Activated CD8-positive, alpha-beta memory T cell treated with anti-CD3 and anti-CD28 coated beads, Interleukin-2, amount 10 ng/mL, durations not matched to agents 7 days and 5 days (primary cell): ENCODE measurements around the gene GSK3A. TPM values are rescaled to one million over a fixed set of nuclear protein-coding genes. Genes with fewer than 3 reads are reported as not detected.

Experiments used
- ATAC-seq: fragments of 150-1000 bp; cut with Tn5 transposase; one replicate; pipeline ENCODE4 v1.10.0; 2021; ENCODE audit warnings: moderate library complexity
- CTCF ChIA-PET: fragments of 350-600 bp; sonication (Branson Sonifier 250); formaldehyde crosslinking; loops from one replicate; lab custom pipeline; 2021; ENCODE audit warnings: antibody characterized with exemption; lab: Charles Lee
- DNase-seq: peaks from one replicate; pipeline ENCODE4 v3.0.0-alpha.2; 2020
- H3K27ac Mint-ChIP-seq: one replicate; pipeline ENCODE4 v1.8.0; 2021; ENCODE audit warnings: mild to moderate bottlenecking, mixed read lengths
- H3K27me3 Mint-ChIP-seq: one replicate; pipeline ENCODE4 v1.8.0; 2021; ENCODE audit warnings: mixed read lengths
- H3K36me3 Mint-ChIP-seq: one replicate; pipeline ENCODE4 v1.8.0; 2021; ENCODE audit warnings: mild to moderate bottlenecking, mixed read lengths
- H3K4me1 Mint-ChIP-seq: one replicate; pipeline ENCODE4 v1.8.0; 2021; ENCODE audit warnings: mixed read lengths
- H3K4me3 Mint-ChIP-seq: one replicate; pipeline ENCODE4 v1.8.0; 2021; ENCODE audit warnings: mild to moderate bottlenecking, moderate library complexity, mixed read lengths
- H3K9me3 Mint-ChIP-seq: one replicate; pipeline ENCODE4 v1.8.0; 2022; ENCODE audit warnings: low read depth, mixed read lengths
- total RNA-seq, 2 experiments: library from RNA; stranded (reverse); gene quantifications; one replicate each; pipeline ENCODE4 v1.2.3, GENCODE V29; 2021

GSK3A gene
- total RNA-seq, 2 experiments from 2014 or later: 47.3 to 53.8 TPM

DNA sequence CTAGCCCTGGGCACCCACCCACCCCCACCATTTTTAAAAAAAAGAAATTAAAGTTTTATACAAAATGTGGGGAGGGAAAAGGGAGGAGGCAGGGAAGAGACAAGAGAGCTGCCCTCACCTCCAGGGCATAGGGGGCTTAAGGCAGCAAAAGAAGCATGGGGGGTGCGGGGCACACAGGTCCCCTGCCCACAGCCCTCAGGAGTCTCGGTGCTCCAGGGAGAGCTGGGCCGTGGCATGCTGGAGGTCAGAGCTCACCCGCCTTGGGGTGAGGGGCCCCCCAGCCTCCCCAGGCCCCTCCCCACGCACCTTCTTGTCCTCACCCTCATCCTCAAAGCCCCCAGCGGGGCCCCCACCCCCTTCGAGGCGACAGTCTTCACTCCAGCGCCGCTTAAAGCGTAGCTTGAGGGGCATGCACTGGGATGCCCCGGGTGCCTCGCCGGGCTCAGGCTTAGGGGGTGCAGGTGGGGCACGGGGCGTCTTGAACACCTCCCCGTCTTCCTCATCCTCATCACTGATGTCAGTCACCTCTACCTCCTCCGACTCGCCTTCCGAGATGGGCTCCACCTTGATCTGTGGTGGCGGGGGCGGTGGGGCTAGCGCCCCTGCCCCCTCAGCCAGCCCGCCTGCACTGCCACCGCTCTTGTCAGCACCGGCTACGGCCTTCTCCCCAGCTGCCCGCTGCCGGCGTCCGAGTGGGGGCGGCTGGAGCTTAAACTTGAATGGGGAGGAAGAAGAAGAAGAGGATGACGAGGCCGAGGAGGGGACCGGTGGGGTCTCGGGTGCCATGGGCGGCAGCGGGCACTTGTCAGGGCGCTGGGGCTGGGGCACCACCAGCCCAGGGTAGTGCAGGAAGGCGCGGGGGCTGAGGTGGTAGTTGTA is 6.1 kb upstream of the GSK3A start:
- peaks cover 30% of the 10 kb centered on the region for H3K4me1 Mint-ChIP-seq

DNA sequence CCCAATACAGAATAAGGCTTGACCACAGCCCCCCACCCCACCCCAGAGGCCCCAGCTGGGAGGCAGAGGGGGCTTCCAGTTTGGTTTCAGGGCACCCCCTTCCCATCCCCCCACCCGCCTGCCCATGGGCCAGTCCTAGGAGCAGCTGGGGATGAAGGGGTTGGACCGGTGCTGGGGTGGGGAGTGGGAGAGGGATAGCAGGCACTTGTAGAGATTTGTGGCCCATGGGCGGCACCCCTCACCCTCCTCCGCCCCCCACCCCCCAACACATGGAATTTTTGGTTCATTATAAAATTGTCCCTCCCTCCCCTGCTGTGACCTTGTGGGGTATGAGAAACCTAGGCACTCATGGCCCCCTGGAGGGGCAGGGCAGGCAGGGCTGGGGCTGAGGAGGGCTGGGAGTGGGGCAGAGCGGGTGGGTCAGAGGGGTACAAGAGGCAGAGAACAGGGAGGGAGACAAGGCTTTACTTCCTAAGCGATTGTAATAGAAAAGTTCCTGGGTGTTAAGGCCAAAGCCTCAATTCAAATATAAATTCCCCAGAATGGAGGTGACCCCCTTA is 5.3 kb upstream of the GSK3A start:
- Mint-ChIP-seq H3K36me3 (peaks cover 4% of the 10 kb centered on the region), H3K9me3 (no peaks in the 10 kb centered on the region), H3K27ac (no peak overlapping the region), H3K27me3 (no peaks in the 10 kb centered on the region), H3K4me1 (peaks cover 27% of the 10 kb centered on the region), H3K4me3 (no peak overlapping the region)
- CTCF ChIA-PET: interaction anchor here (0.7 to 6.9 kb wide), 4 partner anchors 23 to 202 kb away, joined by 3 to 87 read pairs (median 6); no protein-coding TSS in a partner anchor
- ATAC-seq: no peak
- no peak for DNase-seq

More for the DNA sequence above, 6.1 kb upstream of the GSK3A start:
- no peak for ATAC-seq
- H3K4me3 Mint-ChIP-seq: no peak overlapping the region
- peaks cover 5% of the 10 kb centered on the region for H3K36me3 Mint-ChIP-seq
- H3K27ac Mint-ChIP-seq: no peak overlapping the region
- no peaks in the 10 kb centered on the region for H3K9me3 Mint-ChIP-seq
- CTCF ChIA-PET: interaction anchor here (0.7 to 6.9 kb wide), 3 partner anchors 22 to 201 kb away, joined by 3 to 87 read pairs (median 4); no protein-coding TSS in a partner anchor
- no peak for DNase-seq
- H3K27me3 Mint-ChIP-seq: no peaks in the 10 kb centered on the region

DNA sequence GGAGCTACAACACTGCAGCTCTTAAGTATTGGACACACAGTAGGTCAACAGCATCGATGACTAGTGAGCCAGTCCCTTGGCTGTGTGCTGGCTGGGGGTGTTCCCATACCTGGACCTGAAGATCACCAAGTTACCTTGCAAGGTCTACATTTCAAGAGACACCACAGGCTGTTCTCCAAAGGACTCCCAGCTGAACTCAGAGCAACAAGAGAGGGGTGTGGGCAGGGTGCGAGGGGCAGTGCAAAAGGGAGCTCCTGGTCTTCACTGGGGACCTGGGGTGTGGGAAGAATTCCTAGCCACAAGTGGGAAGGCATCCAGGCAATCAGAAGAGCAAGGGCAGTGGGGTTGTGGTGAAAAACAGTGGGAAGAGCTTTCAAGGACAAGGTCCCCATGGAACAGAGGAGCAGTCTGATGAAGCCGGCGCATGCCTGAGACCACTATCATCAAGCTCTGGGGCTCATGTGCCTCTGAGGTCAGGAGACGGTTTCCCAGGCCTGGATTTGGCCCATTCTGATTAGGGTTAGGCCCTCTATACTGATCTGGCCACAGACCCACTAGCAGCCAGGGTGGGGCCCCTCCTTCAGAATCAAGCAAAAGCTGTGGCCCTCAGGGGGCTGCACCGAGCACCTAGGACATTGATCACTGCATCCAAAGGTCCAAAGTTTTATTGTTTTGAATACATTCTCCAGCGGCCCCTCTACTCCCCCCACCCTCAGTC is 4.7 kb upstream of the GSK3A start:
- CTCF ChIA-PET: interaction anchor here (1.1 to 6.9 kb wide), 6 partner anchors 22 to 55 kb away, joined by 3 to 87 read pairs (median 4); partner anchors contain the start of genes CIC and PRR19
- H3K27ac Mint-ChIP-seq: no peak overlapping the region
- peaks cover 21% of the 10 kb centered on the region for H3K4me1 Mint-ChIP-seq
- DNase-seq (no peak), ATAC-seq (no peak)
- no peaks in the 10 kb centered on the region for H3K27me3 Mint-ChIP-seq
- H3K36me3 Mint-ChIP-seq: peaks cover 3% of the 10 kb centered on the region
- H3K4me3 Mint-ChIP-seq: no peak overlapping the region
- no peaks in the 10 kb centered on the region for H3K9me3 Mint-ChIP-seq

DNA sequence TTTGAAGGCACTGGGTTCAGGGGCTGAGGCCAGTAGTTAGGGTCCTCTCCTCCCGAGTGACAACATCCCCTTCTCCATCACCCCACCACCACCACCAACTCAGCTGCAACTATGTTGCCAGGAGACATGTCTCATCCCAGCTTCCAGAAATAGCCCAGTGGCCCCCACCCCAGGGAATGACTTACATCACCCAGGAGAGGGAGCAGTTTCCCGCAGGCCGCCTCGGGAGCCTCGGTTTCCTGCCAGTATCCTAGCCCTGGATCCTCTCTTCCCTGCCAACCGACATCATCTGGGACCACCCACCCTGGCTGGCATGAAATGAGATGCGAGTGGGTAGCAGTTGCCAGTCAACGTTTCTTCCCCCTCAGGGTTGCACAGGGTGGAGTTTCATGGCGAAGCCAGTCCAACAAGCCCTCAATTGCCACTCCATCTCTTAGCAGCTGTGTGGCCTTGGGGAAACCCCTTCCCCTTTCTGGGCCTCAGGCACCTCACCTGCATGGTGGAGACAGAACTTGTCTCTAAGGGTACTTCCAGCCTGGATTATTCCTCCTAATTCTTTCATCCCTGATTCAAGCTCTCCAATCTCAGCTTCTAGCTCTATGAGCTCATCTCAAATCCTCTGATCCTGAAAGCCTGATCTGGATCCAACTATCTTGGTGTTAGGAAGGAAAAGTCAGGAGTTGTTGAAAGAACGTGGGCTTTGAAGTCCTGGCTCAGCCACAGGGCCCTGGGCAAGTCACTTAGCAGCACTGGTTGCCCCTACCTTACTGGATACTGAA is 3.9 kb upstream of the GSK3A start:
- Mint-ChIP-seq H3K4me3 (no peak overlapping the region), H3K27me3 (no peaks in the 10 kb centered on the region), H3K4me1 (peaks cover 20% of the 10 kb centered on the region), H3K9me3 (no peaks in the 10 kb centered on the region), H3K27ac (no peak overlapping the region), H3K36me3 (peaks cover 3% of the 10 kb centered on the region)
- CTCF ChIA-PET: interaction anchor here (0.9 to 6.9 kb wide), 9 partner anchors 10 to 114 kb away, joined by 3 to 87 read pairs (median 4); partner anchors contain the start of genes CIC and PRR19
- DNase-seq (no peak), ATAC-seq (no peak)

DNA sequence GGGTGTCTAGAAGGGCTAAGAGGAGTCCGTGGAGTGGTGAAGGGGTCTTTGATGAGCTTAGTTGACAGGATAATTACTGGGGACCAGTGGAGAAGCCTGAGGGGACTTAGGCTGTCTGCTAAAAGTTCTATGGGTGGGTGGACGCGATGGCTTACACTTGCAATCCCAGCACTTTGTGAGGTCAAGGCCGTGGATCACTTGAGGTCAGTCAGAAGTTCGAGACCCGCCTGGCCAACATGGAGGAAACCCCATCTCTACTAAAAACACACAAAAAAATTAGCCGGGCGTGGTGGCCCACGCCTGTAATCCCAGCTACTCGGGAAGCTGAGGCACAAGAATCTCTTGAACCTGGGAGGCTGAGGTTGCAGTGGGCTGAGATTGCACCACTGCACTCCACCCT is 2.8 kb upstream of the GSK3A start:
- Mint-ChIP-seq H3K27me3 (no peaks in the 10 kb centered on the region), H3K36me3 (peaks cover 7% of the 10 kb centered on the region), H3K27ac (peak overlapping the region; percentile 95), H3K9me3 (no peaks in the 10 kb centered on the region), H3K4me3 (peak overlapping the region; percentile 90), H3K4me1 (peaks cover 24% of the 10 kb centered on the region)
- ATAC-seq (no peak), DNase-seq (no peak)
- CTCF ChIA-PET: interaction anchor here (0.8 to 6.9 kb wide), 18 partner anchors 9 to 145 kb away, joined by 3 to 87 read pairs (median 5); partner anchors contain the start of genes DEDD2, ERF and PAFAH1B3

DNA sequence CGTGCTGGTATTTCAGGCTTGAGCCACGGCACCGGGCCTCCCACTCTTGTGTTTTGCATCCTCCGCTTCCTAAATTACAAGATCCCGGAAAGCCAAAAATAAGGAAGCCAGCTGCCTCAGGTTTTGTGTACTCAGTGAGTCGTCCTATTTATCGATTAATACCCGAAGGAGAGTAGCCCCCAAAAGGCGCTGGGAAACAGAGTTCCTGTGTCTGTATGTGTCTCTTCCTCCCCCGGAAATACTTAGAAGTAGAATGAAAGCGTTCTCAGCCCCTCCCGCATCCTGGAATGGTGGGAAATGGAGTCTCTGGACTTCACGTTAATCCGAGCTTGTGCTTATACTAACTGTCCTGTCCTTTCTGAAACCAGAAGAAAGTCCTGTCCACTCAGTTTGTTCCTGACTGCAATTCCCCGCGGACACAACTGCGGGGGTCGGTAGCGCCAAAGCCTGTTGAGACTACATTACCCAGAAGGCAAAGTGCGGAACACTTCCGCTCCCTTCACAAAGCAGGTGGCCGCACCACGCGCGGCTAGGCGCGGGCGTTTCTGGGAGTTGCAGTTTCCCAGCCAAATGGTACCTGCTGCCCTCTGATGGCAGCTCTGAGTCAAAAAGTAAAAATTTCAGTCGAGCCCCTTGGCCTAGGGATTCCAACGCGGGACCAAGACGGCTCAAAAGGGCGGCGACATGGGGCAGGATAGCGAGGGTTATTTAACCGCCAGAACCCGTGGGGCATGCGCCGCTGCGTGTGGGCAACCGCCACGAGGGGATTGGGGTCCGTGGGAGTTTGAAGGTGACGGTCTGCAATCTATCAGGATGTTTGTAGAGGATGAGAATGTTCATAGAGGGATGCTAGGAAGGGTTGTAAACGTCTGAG is 2.2 kb upstream of the GSK3A start:
- Mint-ChIP-seq H3K4me3 (peak overlapping the region; percentile 90), H3K27ac (peak overlapping the region; percentile 95), H3K27me3 (no peaks in the 10 kb centered on the region), H3K36me3 (peaks cover 10% of the 10 kb centered on the region), H3K9me3 (no peaks in the 10 kb centered on the region), H3K4me1 (peaks cover 30% of the 10 kb centered on the region)
- CTCF ChIA-PET: interaction anchor here (0.8 to 6.9 kb wide), 20 partner anchors 9 to 144 kb away, joined by 3 to 87 read pairs (median 5); partner anchors contain the start of genes DEDD2, ERF and PAFAH1B3
- DNase-seq: peak; percentile 97
- ATAC-seq: peak; percentile 56

DNA sequence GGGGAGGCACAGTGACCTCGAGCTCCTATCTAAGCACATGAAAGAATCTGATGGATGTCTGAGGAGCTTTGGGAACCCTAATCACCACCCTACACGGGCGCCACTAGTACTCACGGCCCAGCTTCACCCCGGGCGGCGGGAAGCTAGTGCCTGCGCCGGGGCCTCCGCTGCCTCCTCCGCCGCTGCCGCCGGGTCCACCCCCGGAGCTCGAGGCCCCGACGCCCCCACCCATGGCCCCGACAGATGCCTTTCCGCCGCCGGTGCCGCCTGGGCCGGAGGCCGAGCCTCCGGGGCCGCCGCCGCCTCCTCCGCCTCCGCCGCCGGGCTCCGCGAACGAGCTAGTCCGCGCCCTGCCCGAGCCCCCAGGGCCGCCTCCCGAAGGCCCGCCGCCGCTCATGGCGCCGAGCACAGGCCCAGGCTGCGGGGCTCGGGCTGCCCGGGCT is 312 bp downstream of the GSK3A start:
- peak overlapping the region; percentile 90 for H3K4me3 Mint-ChIP-seq
- H3K27ac Mint-ChIP-seq: peak overlapping the region; percentile 84
- peaks cover 37% of the 10 kb centered on the region for H3K4me1 Mint-ChIP-seq
- H3K9me3 Mint-ChIP-seq: no peaks in the 10 kb centered on the region
- DNase-seq: peak; percentile 59
- H3K36me3 Mint-ChIP-seq: peaks cover 15% of the 10 kb centered on the region
- no peak for ATAC-seq
- CTCF ChIA-PET: interaction anchor here (0.7 to 6.9 kb wide), 19 partner anchors 8 to 199 kb away, joined by 3 to 87 read pairs (median 6); partner anchors contain the start of genes CIC, DEDD2, POU2F2 and ZNF526
- no peaks in the 10 kb centered on the region for H3K27me3 Mint-ChIP-seq

DNA sequence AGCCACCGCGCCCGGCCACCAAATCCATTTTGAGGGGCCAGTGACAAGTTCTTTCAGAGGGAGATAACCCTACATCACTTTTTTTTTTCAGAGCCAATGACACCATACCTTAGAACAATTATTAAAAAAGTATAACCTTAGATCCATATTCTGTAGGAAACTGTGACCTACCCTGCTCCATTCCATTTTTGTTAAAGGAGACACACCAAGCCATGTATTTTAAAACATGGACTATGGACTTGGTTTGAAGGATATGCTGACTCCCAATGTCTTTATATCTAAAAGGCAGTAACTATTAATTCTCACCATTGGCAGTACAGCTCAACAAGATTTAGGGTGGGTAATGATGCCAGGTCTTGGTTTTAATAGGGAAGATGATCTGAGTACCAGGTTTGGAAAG is 1.1 kb downstream of the GSK3A start:
- Mint-ChIP-seq H3K27ac (peak overlapping the region; percentile 84), H3K36me3 (peaks cover 21% of the 10 kb centered on the region), H3K27me3 (no peaks in the 10 kb centered on the region), H3K4me3 (peak overlapping the region; percentile 90), H3K4me1 (peaks cover 37% of the 10 kb centered on the region), H3K9me3 (no peaks in the 10 kb centered on the region)
- ATAC-seq (no peak), DNase-seq (no peak)
- CTCF ChIA-PET: interaction anchor here (1.5 to 4.9 kb wide), 5 partner anchors 42 to 133 kb away, joined by 5 to 23 read pairs (median 5); partner anchors contain the start of gene POU2F2

DNA sequence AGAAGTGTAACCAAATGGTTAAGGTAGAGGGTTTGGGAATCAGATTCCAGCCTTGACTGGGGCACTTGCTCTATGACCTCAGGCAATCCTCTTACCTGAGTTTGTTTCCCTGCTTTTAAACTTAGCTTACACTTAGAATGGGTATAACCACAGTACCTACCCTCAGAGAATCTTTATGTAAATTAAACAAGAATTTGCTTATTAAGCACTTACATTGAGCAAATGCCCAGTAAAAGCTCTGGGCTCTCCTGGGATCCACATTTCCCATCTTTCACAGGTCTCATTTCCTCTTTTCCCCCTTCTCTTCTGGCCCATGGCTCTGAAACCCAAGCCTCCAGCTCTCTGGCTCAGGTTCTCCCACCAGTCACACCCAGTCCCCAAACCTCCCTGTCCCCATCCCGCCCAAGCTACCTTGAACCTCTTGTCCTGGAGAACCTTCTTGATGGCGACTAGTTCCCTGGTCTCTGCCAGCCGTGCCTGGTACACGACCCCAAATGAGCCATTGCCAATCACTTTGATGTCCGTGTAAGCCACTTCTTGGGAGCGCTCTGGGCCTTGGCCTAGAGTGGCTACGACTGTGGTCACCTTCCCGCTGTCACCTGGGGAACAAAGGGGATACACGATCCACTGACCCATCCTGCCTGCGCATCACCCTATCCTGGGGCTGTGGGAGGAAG is 2.7 kb downstream of the GSK3A start:
- Mint-ChIP-seq H3K27me3 (no peaks in the 10 kb centered on the region), H3K9me3 (no peaks in the 10 kb centered on the region), H3K27ac (no peak overlapping the region), H3K4me1 (peaks cover 29% of the 10 kb centered on the region), H3K4me3 (no peak overlapping the region), H3K36me3 (peaks cover 29% of the 10 kb centered on the region)
- ATAC-seq (no peak), DNase-seq (no peak)
- CTCF ChIA-PET: interaction anchor here (0.9 to 4.9 kb wide), 5 partner anchors 10 to 131 kb away, joined by 4 to 23 read pairs (median 4); no protein-coding TSS in a partner anchor

DNA sequence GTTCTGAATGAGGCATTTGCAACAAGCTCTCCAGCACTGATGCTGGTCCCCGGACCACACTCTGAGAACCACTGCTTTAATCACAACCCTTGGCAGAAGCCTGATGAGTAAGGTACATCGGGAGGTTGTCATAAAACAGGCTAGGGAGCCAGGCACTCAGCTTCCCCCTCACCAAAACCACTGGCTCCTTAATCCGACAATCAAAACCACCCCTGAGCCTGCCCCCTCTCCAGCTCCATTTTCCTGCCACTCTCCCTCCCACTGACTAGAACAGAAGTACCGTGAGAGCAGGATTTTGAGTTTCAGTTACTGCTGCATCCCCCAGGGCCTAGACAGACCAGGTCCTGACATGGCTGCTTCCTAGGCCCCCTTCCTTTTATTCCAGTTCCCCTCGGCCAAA is 7.2 kb downstream of the GSK3A start:
- DNase-seq (no peak), ATAC-seq (no peak)
- H3K4me3 Mint-ChIP-seq: no peak overlapping the region
- CTCF ChIA-PET: interaction anchor here (1.5 kb wide), 1 partner anchor 10 kb away, joined by 5 read pairs; no protein-coding TSS in a partner anchor
- no peak overlapping the region for H3K27ac Mint-ChIP-seq
- peaks cover 50% of the 10 kb centered on the region for H3K36me3 Mint-ChIP-seq
- H3K27me3 Mint-ChIP-seq: no peaks in the 10 kb centered on the region
- H3K9me3 Mint-ChIP-seq: no peaks in the 10 kb centered on the region
- peaks cover 13% of the 10 kb centered on the region for H3K4me1 Mint-ChIP-seq

DNA sequence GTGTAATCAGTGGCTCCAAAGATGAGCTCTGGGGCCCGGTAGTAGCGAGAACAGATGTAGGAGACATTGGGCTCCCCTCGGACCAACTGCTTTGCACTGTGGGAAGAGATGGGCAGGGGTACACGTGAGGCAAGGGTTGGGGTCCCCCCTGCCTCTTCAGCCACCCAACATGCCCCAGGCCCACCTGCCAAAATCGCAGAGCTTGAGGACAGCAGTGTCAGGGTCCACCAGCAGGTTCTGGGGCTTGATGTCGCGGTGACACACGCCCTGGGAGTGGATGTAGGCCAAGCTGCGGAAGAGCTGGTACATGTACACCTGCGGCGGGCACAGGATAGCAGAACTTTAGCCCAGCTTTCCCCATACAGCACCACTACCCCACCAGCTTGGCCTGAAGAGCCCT is 8.0 kb downstream of the GSK3A start:
- H3K4me3 Mint-ChIP-seq: no peak overlapping the region
- H3K36me3 Mint-ChIP-seq: peaks cover 48% of the 10 kb centered on the region
- DNase-seq (no peak), ATAC-seq (no peak)
- H3K27me3 Mint-ChIP-seq: no peaks in the 10 kb centered on the region
- H3K27ac Mint-ChIP-seq: no peak overlapping the region
- CTCF ChIA-PET: interaction anchor here (1.0 to 2.0 kb wide), 4 partner anchors 9 to 101 kb away, joined by 3 to 14 read pairs (median 4); partner anchors contain the start of gene GSK3A
- peaks cover 5% of the 10 kb centered on the region for H3K4me1 Mint-ChIP-seq
- no peaks in the 10 kb centered on the region for H3K9me3 Mint-ChIP-seq
